Endothelial cell of umbilical vein (primary cell): Measurements from ENCODE around the gene KIF22. TPM values are rescaled to one million over a fixed set of nuclear protein-coding genes. Genes with fewer than 3 reads are reported as not detected.

Source experiments
- BruUV-seq: library from RNA; stranded (reverse); fragments of 400-500 nt; replicated peaks from 2 replicates; lab custom pipeline; 2021; lab: Mats Ljungman, UMichigan
- CTCF ChIA-PET: fragments of 300-600, 350-600 bp; sonication (Branson Sonifier 250); formaldehyde crosslinking; loops from one replicate; lab custom pipeline; 2021; ENCODE audit warnings: antibody characterized with exemption, inconsistent platforms; lab: Charles Lee
- POLR2A ChIA-PET: fragments of 300-600, 350-600 bp; sonication (Branson Sonifier 250); formaldehyde crosslinking; loops from one replicate; lab custom pipeline; 2021; ENCODE audit warnings: antibody characterized with exemption, inconsistent platforms; lab: Charles Lee
- DNase-seq: peaks from one replicate; pipeline ENCODE4 v3.0.0-alpha.2; 2011; ENCODE audit warnings: low read depth, low spot score
- FAIRE-seq: peaks from 2 replicates; lab custom pipeline; 2011; peaks lifted over from hg19 to GRCh38; lab: Jason Lieb, UNC
- H2AFZ ChIP-seq: 2 replicates; pipeline ENCODE4 v1.6.0; 2012; ENCODE audit warnings: low read depth, low read length, control low read depth, inconsistent platforms
- H3K27ac ChIP-seq: 2 replicates; pipeline ENCODE4 v1.5.1; 2011; ENCODE audit warnings: low read depth, mild to moderate bottlenecking, control low read depth, low read length, moderate library complexity; ENCODE audit not compliant: insufficient read depth
- H3K27me3 ChIP-seq, 2 experiments: 2 replicates each; pipeline versions ENCODE4 v1.6.0 to v1.6.1; 2011; ENCODE audit warnings: low read length in 2 of 2, mixed read lengths in 1 of 2; ENCODE audit not compliant: control insufficient read depth in 2 of 2, insufficient read depth in 2 of 2
- H3K36me3 ChIP-seq, 2 experiments: 2 replicates in 1 of 2; 3 replicates in 1 of 2; pipeline ENCODE4 v1.5.1; 2011; ENCODE audit warnings: low read length in 2 of 2, mild to moderate bottlenecking in 1 of 2, moderate library complexity in 1 of 2; ENCODE audit not compliant: control insufficient read depth in 2 of 2, insufficient read depth in 2 of 2; ENCODE audit errors: extremely low read depth in 1 of 2
- H3K4me1 ChIP-seq: 3 replicates; pipeline ENCODE4 v1.5.1; 2011; ENCODE audit warnings: mild to moderate bottlenecking, low read length; ENCODE audit not compliant: control insufficient read depth, insufficient read depth; ENCODE audit errors: extremely low read depth
- H3K4me2 ChIP-seq: 2 replicates; pipeline ENCODE4 v1.6.1; 2011; ENCODE audit warnings: low read length, control low read depth, mixed read lengths; ENCODE audit not compliant: insufficient read depth
- H3K4me3 ChIP-seq, 3 experiments: fragments of 200-600 bp in 1 of 3; sonication (generic), shearing (Covaris generic) in 1 of 3; replicated peaks in 1 of 3; 2 replicates each; pipeline ENCODE4 v1.5.1; 2011 to 2016; ENCODE audit warnings: control low read depth in 3 of 3, low read length in 3 of 3, mild to moderate bottlenecking in 2 of 3, inconsistent platforms in 1 of 3, low read depth in 1 of 3, moderate library complexity in 1 of 3; ENCODE audit not compliant: insufficient read depth in 1 of 3
- H3K79me2 ChIP-seq: 2 replicates; pipeline ENCODE4 v1.6.0; 2012; ENCODE audit warnings: low read length, inconsistent platforms; ENCODE audit not compliant: control insufficient read depth, insufficient read depth
- H3K9ac ChIP-seq: replicated peaks from 2 replicates; pipeline ENCODE3; 2011; ENCODE audit warnings: low read length, control low read depth; ENCODE audit not compliant: insufficient read depth; ENCODE audit errors: extremely low read depth
- H3K9me1 ChIP-seq: replicated peaks from 3 replicates; pipeline ENCODE4 v1.6.0; 2011; ENCODE audit warnings: mild to moderate bottlenecking, low read length; ENCODE audit not compliant: control insufficient read depth, insufficient read depth; ENCODE audit errors: extremely low read depth
- H3K9me3 ChIP-seq: replicated peaks from 2 replicates; pipeline ENCODE4 v1.5.1; 2012; ENCODE audit warnings: low read length, inconsistent platforms; ENCODE audit not compliant: control insufficient read depth, insufficient read depth
- H4K20me1 ChIP-seq: replicated peaks from 2 replicates; pipeline ENCODE3; 2011; ENCODE audit warnings: mild to moderate bottlenecking, low read length; ENCODE audit not compliant: control insufficient read depth, insufficient read depth; ENCODE audit errors: extremely low read depth
- CTCF ChIP-seq, 2 donors: IDR thresholded peaks; 1 replicate in 1 of 2; 2 replicates in 1 of 2; pipeline ENCODE4 v1.5.1; 2011; ENCODE audit warnings: low read length in 2 of 2, mild to moderate bottlenecking in 2 of 2, moderate library complexity in 2 of 2, control low read depth in 1 of 2, inconsistent platforms in 1 of 2, low read depth in 1 of 2; ENCODE audit not compliant: insufficient read depth in 1 of 2; ENCODE audit errors: extremely low read depth in 1 of 2
- GATA2 ChIP-seq: IDR thresholded peaks from 2 replicates; pipeline ENCODE4 v1.7.0; 2011; ENCODE audit warnings: low read depth, mild to moderate bottlenecking, moderate library complexity, mixed read lengths, low read length; ENCODE audit not compliant: insufficient read length, insufficient read depth
- MAX ChIP-seq: IDR thresholded peaks from 2 replicates; pipeline ENCODE4 v1.6.1; 2011; ENCODE audit not compliant: insufficient read depth, insufficient read length
- MYC ChIP-seq: IDR thresholded peaks from one replicate; pipeline ENCODE4 v1.6.1; 2011; ENCODE audit warnings: mild to moderate bottlenecking, low read depth, low read length
- POLR2A ChIP-seq: IDR thresholded peaks from 2 replicates; pipeline ENCODE4 v1.6.1; 2012; ENCODE audit warnings: low read depth, mild to moderate bottlenecking, control low read depth, low read length
- POLR2AphosphoS5 ChIP-seq: IDR thresholded peaks from 2 replicates; pipeline ENCODE4 v1.6.1; 2012; ENCODE audit warnings: low read depth, mild to moderate bottlenecking, control low read depth, low read length, moderate library complexity; ENCODE audit not compliant: insufficient read depth
- dilution Hi-C: fragments of 300-500 bp; cut with MboI; formaldehyde crosslinking; loops from one replicate; pipeline ENCODE4 v1.15.0; 2019; ENCODE audit warnings: low sequenced_read_pairs; ENCODE audit not compliant: extremely low pct_ligation_motif_present
- intact Hi-C: fragments of 100-400 bp; cut with micrococcal nuclease; formaldehyde crosslinking; loops from one replicate; pipeline ENCODE4 v1.10.0; 2022
- polyA plus RNA-seq, 4 experiments: library from polyadenylated mRNA; depleted of rRNA in 3 of 4; stranded (reverse) in 3 of 4; unstranded in 1 of 4; fragments of >200 nt; gene quantifications; 2 replicates each; pipeline versions ENCODE4 v1.2.1 to v1.2.3, GENCODE V29; 2011 to 2012; ENCODE audit warnings: missing spikeins in 1 of 4
- total RNA-seq: library from RNA; stranded (reverse); gene quantifications from 2 replicates; pipeline ENCODE4 v1.2.3, GENCODE V29; 2021

KIF22 gene
- total and polyA plus RNA-seq, 2 donors (not counting 3 experiments of a cell fraction or from before 2014, with no cell fraction given) = 67.3 to 90.0 TPM

- Histone ChIP-seq H3K79me2 (peaks cover 19% of the 10 kb centered on the region), H3K9me1 (no peaks in the 10 kb centered on the region), H3K27me3 (no peaks in the 10 kb centered on the region), H4K20me1 (no peaks in the 10 kb centered on the region), H3K9me3 (no peaks in the 10 kb centered on the region), H3K36me3 (peaks cover 0 to 5% of the 10 kb centered on the region in 2 experiments), H3K27ac (peak within 1 kb of the TSS; percentile 47), H3K4me1 (peaks cover 35% of the 10 kb centered on the region), H3K4me3 (peak within 1 kb of the TSS; percentile 65 to 85 (median 81)), H3K9ac (peak within 1 kb of the TSS; percentile 53), H3K4me2 (peak within 1 kb of the TSS; percentile 49), H2AFZ (peak within 1 kb of the TSS; percentile 77)
- DNase-seq = peak; percentile 100
- intact Hi-C loops = loop anchor here (1.0 kb wide), 3 partner anchors 8 to 87 kb away; partner anchors contain the start of gene KIF22
- peak; percentile 94 for FAIRE-seq
- ChIA-PET CTCF (interaction anchor here (0.7 to 8.2 kb wide), 21 partner anchors 8 to 216 kb away, joined by 3 to 140 read pairs (median 6); partner anchors contain the start of genes ASPHD1, KIF22 and SEZ6L2), POLR2A (interaction anchor here (0.6 to 0.7 kb wide), 4 partner anchors 9 to 1107 kb away, joined by 3 to 7 read pairs (median 5); partner anchors contain the start of genes FBXL19 and YPEL3)
- BruUV-seq = TSS peak; percentile 16
- dilution Hi-C loops = no loop called here
- TF ChIP-seq MYC (peak; percentile 87), CTCF (IDR thresholded peaks at IDR 0.05; ENCODE audit: extremely low read depth in 1 of 2, insufficient read depth in 1 of 2, low read depth in 1 of 2, low read length in 2 of 2) (peak; percentile 95 to 98), POLR2AphosphoS5 (peak; percentile 65), POLR2A (peak; percentile 80), GATA2 (no peak), MAX (peak; percentile 59)
These were observed 25.5 kb downstream of the KIF22 start, which contains the start of gene PAGR1 for GRCh38 chr16:29815793-29816693. TSS of gene PAGR1 (plus strand) at chr16:29816152. CDS start at chr16:29816526, 374 bp downstream.
